Measurements from ENCODE around the gene ELOVL2.
"Not testable (repeated sequence)": the region's sequence is repeated elsewhere in the genome, so short reads cannot be mapped to it uniquely, and the experiment has no call there.

ELOVL2 gene

DNA sequence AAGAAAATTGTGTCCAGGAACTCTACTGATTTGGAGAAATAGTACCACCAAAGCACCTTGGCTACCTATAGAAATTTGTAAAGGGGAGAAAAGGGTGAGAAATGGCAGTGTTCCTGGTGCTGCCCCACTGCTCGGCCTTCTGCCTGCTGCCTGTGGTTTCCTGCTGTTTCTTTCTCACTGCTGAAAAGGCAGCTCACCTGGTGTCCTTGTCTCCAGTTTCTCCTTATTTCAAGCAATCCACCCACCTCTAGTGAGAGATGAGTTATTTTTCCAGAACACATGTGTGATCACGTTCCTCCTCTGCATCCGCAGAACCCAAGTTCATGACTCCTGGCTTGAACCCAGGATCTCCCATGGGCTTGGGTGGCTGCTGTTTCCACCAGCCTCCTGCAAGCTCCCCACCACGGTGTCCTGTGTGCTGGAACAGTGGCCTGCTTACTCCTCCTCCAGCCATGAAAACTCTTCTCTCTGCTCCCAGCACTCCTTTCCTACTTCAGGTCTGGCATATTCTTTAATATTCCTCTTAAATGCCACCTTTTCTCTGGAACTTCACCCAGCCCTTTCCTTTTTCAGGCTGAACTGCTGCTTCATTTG, 48.9 kb downstream of the ELOVL2 start:
- no peak overlapping the region for H3K4me3 ChIP-seq (IDR thresholded peaks at IDR 0.05; ENCODE audit: insufficient read depth, low read depth, low read length)
- H3K4me2 ChIP-seq = no peak overlapping the region
- H3K27me3 ChIP-seq (ENCODE audit: insufficient read depth, low read depth) = no peaks in the 10 kb centered on the region
- H3K4me1 ChIP-seq (ENCODE audit: low read depth, poor library complexity, severe bottlenecking) = no peaks in the 10 kb centered on the region
- no peak overlapping the region for H3K9ac ChIP-seq
- TF ChIP-seq, protein P1, sequence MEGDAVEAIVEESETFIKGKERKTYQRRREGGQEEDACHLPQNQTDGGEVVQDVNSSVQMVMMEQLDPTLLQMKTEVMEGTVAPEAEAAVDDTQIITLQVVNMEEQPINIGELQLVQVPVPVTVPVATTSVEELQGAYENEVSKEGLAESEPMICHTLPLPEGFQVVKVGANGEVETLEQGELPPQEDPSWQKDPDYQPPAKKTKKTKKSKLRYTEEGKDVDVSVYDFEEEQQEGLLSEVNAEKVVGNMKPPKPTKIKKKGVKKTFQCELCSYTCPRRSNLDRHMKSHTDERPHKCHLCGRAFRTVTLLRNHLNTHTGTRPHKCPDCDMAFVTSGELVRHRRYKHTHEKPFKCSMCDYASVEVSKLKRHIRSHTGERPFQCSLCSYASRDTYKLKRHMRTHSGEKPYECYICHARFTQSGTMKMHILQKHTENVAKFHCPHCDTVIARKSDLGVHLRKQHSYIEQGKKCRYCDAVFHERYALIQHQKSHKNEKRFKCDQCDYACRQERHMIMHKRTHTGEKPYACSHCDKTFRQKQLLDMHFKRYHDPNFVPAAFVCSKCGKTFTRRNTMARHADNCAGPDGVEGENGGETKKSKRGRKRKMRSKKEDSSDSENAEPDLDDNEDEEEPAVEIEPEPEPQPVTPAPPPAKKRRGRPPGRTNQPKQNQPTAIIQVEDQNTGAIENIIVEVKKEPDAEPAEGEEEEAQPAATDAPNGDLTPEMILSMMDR (conservative IDR thresholded peaks at IDR 0.05; ENCODE audit: low read depth, low read length) = no peak
- H3K27ac ChIP-seq = no peak overlapping the region
- no peak overlapping the region for H2AFZ ChIP-seq (ENCODE audit: low read depth)
- no peaks in the 10 kb centered on the region for H3K36me3 ChIP-seq (ENCODE audit: insufficient read depth)
- no peaks in the 10 kb centered on the region for H4K20me1 ChIP-seq (ENCODE audit: insufficient read depth)
- no peaks in the 10 kb centered on the region for H3K79me2 ChIP-seq (ENCODE audit: insufficient read depth, low read depth)

DNA sequence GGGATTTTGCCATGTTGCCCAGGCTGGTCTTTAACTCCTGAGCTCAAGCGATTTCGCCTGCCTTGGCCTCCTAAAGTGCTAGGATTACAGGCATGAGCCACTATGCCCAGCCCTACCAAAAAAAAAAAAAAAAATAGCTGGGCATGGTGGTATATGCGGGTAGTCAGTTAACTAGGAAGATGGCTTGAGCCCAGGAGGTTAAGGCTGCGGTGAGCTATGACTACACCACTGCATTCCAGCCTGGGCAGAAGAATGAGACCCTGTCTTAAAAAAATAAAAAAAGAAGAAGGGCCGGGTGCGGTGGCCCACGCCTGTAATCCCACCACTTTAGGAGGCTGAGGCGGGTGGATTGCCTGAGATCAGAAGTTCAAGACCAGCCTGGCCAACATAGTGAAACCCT, 50.2 kb downstream of the ELOVL2 start:
- Histone ChIP-seq H4K20me1 (ENCODE audit: insufficient read depth) (no peaks in the 10 kb centered on the region), H3K36me3 (ENCODE audit: insufficient read depth) (no peaks in the 10 kb centered on the region), H3K4me2 (no peak overlapping the region), H3K27ac (no peak overlapping the region), H3K4me3 (IDR thresholded peaks at IDR 0.05; ENCODE audit: insufficient read depth, low read depth, low read length) (no peak overlapping the region), H2AFZ (ENCODE audit: low read depth) (no peak overlapping the region), H3K27me3 (ENCODE audit: insufficient read depth, low read depth) (no peaks in the 10 kb centered on the region), H3K9ac (no peak overlapping the region), H3K79me2 (ENCODE audit: insufficient read depth, low read depth) (no peaks in the 10 kb centered on the region), H3K4me1 (ENCODE audit: low read depth, poor library complexity, severe bottlenecking) (no peaks in the 10 kb centered on the region)
- TF ChIP-seq, protein P1 (conservative IDR thresholded peaks at IDR 0.05; ENCODE audit: low read depth, low read length) = no peak

DNA sequence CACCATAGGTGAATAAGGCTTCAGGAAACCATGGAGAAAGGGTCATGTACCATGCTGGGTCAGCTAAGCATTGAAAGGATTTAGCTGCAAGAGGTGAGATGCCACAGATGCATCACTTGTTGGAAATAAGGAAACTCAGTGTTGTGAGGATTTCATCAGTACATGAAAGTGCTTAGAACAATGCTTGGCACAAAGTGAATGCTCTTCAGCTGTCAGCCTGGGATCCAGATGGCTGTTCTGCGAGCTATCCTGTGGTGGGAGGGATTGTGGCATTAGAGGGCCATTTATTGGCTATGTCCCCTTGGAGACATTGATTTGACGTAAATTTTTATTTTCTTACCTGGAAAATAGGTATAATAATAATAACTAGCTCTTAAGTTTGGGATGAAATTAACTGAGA, 53.0 kb downstream of the ELOVL2 start:
- H3K4me3 ChIP-seq (IDR thresholded peaks at IDR 0.05; ENCODE audit: insufficient read depth, low read depth, low read length) = no peak overlapping the region
- TF ChIP-seq, protein P1 (conservative IDR thresholded peaks at IDR 0.05; ENCODE audit: low read depth, low read length) = no peak

DNA sequence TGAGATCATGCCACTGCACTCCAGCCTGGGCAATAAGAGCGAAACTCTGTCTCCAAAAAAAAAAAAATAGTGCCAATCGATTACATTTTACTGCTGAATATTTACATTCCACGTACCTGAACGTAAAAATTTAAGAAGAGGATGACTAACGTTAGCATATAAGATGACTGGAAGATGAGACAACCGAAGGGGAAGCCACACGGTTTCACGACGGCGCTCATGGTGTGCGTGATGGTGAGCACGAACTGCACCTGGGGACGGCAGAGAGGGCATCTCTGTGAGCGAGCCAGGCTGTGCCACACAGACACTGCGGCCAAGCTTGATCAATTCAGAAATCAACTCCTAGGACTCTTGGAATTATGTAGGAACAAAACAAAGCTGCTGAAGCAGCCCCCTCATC, 54.5 kb downstream of the ELOVL2 start:
- H3K4me2 ChIP-seq = no peak overlapping the region
- H4K20me1 ChIP-seq (ENCODE audit: insufficient read depth) = no peaks in the 10 kb centered on the region
- no peak overlapping the region for H3K9ac ChIP-seq
- H3K27me3 ChIP-seq (ENCODE audit: insufficient read depth, low read depth) = no peaks in the 10 kb centered on the region
- H3K36me3 ChIP-seq (ENCODE audit: insufficient read depth) = no peaks in the 10 kb centered on the region
- no peaks in the 10 kb centered on the region for H3K4me1 ChIP-seq (ENCODE audit: low read depth, poor library complexity, severe bottlenecking)
- H2AFZ ChIP-seq (ENCODE audit: low read depth) = no peak overlapping the region
- TF ChIP-seq, protein P1 (conservative IDR thresholded peaks at IDR 0.05; ENCODE audit: low read depth, low read length) = no peak
- no peak overlapping the region for H3K4me3 ChIP-seq (IDR thresholded peaks at IDR 0.05; ENCODE audit: insufficient read depth, low read depth, low read length)
- H3K27ac ChIP-seq = no peak overlapping the region
- no peaks in the 10 kb centered on the region for H3K79me2 ChIP-seq (ENCODE audit: insufficient read depth, low read depth)

More for the DNA sequence above, 53.0 kb downstream of the ELOVL2 start:
- Histone ChIP-seq H3K4me1 (ENCODE audit: low read depth, poor library complexity, severe bottlenecking) (no peaks in the 10 kb centered on the region), H3K9ac (no peak overlapping the region), H3K27ac (no peak overlapping the region), H3K79me2 (ENCODE audit: insufficient read depth, low read depth) (no peaks in the 10 kb centered on the region), H3K27me3 (ENCODE audit: insufficient read depth, low read depth) (no peaks in the 10 kb centered on the region), H4K20me1 (ENCODE audit: insufficient read depth) (no peaks in the 10 kb centered on the region), H2AFZ (ENCODE audit: low read depth) (no peak overlapping the region), H3K4me2 (no peak overlapping the region), H3K36me3 (ENCODE audit: insufficient read depth) (no peaks in the 10 kb centered on the region)

DNA sequence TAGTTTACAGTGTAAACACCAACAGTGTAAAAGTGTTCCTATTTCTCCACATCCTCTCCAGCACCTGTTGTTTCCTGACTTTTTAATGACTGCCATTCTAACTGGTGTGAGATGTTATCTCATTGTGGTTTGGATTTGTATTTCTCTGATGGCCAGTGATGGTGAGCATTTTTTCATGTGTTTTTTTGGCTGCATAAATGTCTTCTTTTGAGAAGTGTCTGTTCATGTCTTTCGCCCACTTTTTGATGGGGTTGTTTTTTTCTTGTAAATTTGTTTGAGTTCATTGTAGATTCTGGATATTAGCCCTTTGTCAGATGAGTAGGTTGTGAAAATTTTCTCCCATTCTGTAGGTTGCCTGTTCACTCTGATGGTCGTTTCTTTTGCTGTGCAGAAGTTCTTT, 59.1 kb downstream of the ELOVL2 start:
- H3K27me3 ChIP-seq (ENCODE audit: insufficient read depth, low read depth); H3K27ac ChIP-seq; H3K4me1 ChIP-seq (ENCODE audit: low read depth, poor library complexity, severe bottlenecking); H3K4me3 ChIP-seq (IDR thresholded peaks at IDR 0.05; ENCODE audit: insufficient read depth, low read depth, low read length); H2AFZ ChIP-seq (ENCODE audit: low read depth); H3K36me3 ChIP-seq (ENCODE audit: insufficient read depth); H4K20me1 ChIP-seq (ENCODE audit: insufficient read depth); H3K9ac ChIP-seq; H3K79me2 ChIP-seq (ENCODE audit: insufficient read depth, low read depth); H3K4me2 ChIP-seq: not testable (repeated sequence)

Measured in KMS-11 (cell line).